ENCODE measurements around the gene NEU1. TPM values are rescaled to one million over a fixed set of nuclear protein-coding genes. Genes with fewer than 3 reads are reported as not detected.

The NEU1 gene
- total RNA-seq, 1 donor from 2014 or later, result 46.9 TPM

DNA sequence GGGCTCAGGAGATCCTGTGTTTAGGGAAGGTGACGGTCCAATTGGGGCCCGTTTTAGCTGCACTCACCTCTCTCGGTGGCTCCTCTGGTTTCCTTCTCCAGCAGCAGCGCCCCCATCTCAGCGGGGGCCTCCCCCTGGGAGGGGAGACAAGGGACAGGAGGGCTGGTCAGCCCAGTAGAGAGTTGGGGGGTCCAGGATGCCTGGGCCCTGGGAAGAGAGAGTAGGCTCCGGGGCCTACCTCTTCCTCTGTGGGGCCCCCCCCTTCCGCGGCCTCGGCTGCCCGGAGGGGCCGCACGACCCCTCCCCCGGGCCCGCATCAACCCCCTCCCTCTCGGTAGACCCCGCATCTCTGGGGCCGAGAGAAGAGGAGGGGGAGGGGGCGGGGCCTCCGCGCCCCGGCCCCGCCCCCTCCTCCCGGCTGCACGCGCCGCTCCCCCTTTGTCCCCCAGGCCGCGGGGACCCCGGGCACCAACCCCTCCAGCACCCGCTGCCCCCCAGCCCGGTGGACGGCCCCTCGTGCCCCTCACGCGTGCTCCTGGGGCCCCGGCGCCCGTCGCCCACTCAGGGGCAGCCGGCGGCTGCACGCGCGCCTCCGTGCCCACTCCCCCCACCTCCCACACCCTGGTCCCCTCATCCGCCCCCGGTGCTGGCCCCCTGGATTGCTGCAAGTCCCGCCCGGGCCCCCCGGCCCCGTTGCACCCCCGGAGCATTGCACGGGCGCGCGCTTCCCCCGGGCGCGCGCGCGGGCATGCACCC, 34.4 kb upstream of the NEU1 start:
- Mint-ChIP-seq H3K27me3 (no peaks in the 10 kb centered on the region), H3K4me1 (ENCODE audit: unreplicated experiment) (peaks cover 8% of the 10 kb centered on the region), H3K36me3 (peaks cover 9% of the 10 kb centered on the region), H3K4me3 (peak overlapping the region; percentile 86), H3K9me3 (no peaks in the 10 kb centered on the region), H3K27ac (no peak overlapping the region)
- no peak for DNase-seq (ENCODE audit: extremely low spot score, unreplicated experiment)
- TF ChIP-seq, protein P1, sequence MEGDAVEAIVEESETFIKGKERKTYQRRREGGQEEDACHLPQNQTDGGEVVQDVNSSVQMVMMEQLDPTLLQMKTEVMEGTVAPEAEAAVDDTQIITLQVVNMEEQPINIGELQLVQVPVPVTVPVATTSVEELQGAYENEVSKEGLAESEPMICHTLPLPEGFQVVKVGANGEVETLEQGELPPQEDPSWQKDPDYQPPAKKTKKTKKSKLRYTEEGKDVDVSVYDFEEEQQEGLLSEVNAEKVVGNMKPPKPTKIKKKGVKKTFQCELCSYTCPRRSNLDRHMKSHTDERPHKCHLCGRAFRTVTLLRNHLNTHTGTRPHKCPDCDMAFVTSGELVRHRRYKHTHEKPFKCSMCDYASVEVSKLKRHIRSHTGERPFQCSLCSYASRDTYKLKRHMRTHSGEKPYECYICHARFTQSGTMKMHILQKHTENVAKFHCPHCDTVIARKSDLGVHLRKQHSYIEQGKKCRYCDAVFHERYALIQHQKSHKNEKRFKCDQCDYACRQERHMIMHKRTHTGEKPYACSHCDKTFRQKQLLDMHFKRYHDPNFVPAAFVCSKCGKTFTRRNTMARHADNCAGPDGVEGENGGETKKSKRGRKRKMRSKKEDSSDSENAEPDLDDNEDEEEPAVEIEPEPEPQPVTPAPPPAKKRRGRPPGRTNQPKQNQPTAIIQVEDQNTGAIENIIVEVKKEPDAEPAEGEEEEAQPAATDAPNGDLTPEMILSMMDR (conservative IDR thresholded peaks at IDR 0.05), result no peak

DNA sequence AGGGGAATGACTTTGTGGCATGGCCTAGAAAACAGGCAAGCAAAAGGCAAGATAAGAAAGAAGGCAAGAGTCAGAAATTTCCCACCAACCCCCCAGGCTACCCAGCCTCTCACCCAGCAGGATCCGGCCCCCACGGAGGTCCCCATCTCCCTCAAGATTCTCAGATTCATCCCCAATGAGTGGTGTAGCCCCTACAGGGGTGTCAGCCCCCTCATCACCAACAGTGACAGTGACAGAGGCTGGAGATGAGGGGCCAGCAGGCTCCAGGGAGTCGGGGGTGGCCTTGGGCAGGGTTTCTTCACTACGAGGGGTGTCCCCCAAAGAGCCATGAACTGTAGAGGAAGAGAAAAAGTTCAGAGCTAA, 33.9 kb upstream of the NEU1 start:
- H3K4me1 Mint-ChIP-seq (ENCODE audit: unreplicated experiment), result peaks cover 8% of the 10 kb centered on the region
- H3K4me3 Mint-ChIP-seq, result peak overlapping the region; percentile 86
- TF ChIP-seq, protein P1 (conservative IDR thresholded peaks at IDR 0.05), result no peak
- no peaks in the 10 kb centered on the region for H3K27me3 Mint-ChIP-seq
- H3K9me3 Mint-ChIP-seq, result no peaks in the 10 kb centered on the region
- H3K36me3 Mint-ChIP-seq, result peaks cover 10% of the 10 kb centered on the region
- no peak overlapping the region for H3K27ac Mint-ChIP-seq
- no peak for DNase-seq (ENCODE audit: extremely low spot score, unreplicated experiment)

DNA sequence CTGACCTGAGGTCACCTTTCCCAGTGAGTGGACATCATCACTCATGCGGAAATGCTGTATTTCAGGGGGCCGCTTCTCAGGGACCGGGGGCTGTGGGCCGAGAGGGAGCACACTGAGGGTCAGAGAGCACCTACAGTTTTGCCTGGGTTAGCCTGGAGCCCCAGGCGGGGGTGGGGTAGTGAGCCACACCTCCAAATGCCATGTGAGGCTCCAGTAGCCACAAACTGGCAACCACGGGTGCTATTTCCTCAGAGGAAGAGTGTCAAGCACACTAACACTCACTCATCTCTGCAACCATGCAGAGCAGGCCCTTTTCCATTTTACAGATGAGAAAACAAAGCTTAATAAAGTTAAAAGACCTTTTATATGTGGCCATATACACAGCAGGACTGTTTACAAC, 30.2 kb upstream of the NEU1 start:
- H3K27ac Mint-ChIP-seq, result no peak overlapping the region
- H3K4me3 Mint-ChIP-seq, result no peak overlapping the region
- H3K9me3 Mint-ChIP-seq, result no peaks in the 10 kb centered on the region
- no peaks in the 10 kb centered on the region for H3K27me3 Mint-ChIP-seq
- DNase-seq (ENCODE audit: extremely low spot score, unreplicated experiment), result no peak
- TF ChIP-seq, protein P1 (conservative IDR thresholded peaks at IDR 0.05), result no peak
- H3K36me3 Mint-ChIP-seq, result peaks cover 23% of the 10 kb centered on the region
- no peaks in the 10 kb centered on the region for H3K4me1 Mint-ChIP-seq (ENCODE audit: unreplicated experiment)

DNA sequence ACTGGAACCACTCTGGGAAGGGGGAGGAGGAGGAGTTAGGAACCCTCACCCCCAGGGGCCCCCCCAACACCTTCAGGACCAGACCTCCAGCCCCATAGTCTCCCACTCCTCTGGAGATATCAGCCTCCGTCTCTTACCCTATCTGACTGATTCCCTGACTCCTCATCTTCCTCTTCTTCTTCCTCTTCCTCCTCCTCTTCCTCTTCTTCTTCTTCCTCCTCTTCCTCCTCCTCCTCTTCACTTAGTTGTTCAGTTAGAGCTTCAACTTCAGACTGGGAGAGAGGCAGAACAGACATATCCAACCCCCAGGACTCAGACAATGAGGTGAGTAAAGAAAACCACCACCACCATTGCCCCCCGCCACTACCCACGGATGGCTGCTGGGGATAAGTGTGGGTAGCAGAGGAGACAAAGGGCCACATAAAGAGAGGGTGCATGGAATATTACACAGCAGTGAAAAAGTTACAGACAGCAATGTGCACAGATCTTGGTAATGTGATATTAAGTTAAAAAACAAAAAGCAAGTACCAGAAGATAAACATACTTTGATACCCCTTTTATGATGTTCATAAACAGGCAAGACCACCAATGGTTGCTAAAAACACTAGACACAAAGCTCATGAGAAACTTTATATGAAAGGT, 26.8 kb upstream of the NEU1 start:
- Mint-ChIP-seq H3K27ac (no peak overlapping the region), H3K27me3 (no peaks in the 10 kb centered on the region), H3K36me3 (peaks cover 30% of the 10 kb centered on the region), H3K4me1 (ENCODE audit: unreplicated experiment) (no peaks in the 10 kb centered on the region), H3K4me3 (no peak overlapping the region), H3K9me3 (no peaks in the 10 kb centered on the region)
- no peak for DNase-seq (ENCODE audit: extremely low spot score, unreplicated experiment)
- TF ChIP-seq, protein P1 (conservative IDR thresholded peaks at IDR 0.05), result no peak

DNA sequence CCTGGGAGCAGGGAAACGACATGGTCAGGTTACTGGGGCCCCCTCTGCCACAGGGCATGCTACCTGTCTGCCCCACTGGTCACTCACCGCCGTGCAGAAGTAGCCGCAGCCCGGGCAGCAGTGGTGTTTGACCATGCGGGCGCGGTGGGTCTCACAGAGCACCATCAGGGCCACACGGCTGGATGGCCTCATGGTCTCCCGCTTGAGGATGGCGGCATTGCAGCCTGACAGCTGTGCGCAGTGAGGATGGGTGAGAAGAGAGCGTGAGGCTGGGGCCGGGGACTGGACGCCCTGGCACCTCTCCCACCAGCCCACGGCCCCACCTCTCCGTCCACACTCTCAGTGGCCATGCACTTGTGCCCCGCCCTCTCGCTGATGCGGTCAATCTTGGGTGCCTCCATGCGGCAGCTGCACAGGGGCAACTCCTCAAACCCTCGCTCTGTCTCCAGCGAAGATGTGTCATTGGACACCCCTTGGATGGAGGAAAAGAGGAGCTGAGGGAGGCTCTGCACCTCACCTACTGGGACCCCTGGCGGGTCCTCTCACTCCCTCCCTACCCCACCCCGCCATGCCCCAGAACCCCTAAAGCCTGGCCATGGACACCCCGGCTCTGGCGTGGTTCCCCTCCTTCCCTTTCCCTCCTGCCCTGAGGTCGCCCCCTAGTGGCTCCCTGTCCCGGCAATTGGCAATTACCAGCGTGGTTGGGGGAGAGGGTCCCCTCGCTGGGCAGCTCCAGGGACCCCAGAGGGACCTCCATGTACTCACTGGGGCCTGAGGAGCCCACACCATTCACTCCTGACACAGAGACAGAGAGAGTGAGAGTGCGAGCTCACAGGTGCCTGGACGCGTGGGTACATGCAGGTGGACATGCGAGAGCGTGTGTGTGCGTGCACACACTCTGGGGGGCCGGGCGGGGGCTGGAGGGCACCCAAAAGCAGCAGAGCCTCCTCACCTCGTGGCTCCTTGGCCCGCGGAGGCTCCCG, 25.9 kb upstream of the NEU1 start:
- Mint-ChIP-seq H3K36me3 (peaks cover 30% of the 10 kb centered on the region), H3K27me3 (no peaks in the 10 kb centered on the region), H3K4me3 (no peak overlapping the region), H3K9me3 (no peaks in the 10 kb centered on the region), H3K4me1 (ENCODE audit: unreplicated experiment) (no peaks in the 10 kb centered on the region), H3K27ac (no peak overlapping the region)
- TF ChIP-seq, protein P1 (conservative IDR thresholded peaks at IDR 0.05), result peak; percentile 78
- DNase-seq (ENCODE audit: extremely low spot score, unreplicated experiment), result no peak

Data from type B pancreatic cell (in vitro differentiated cells).